GM12891 (cell line): ENCODE results near the gene ADGRV1.

Experiments
- DNase-seq: peaks from one replicate; pipeline ENCODE4 v3.0.0; 2011; ENCODE audit warnings: low spot score; ENCODE audit not compliant: insufficient read length
- FAIRE-seq: peaks from 2 replicates; lab custom pipeline; 2011; peaks lifted over from hg19 to GRCh38; lab: Jason Lieb, UNC
- PAX5 ChIP-seq: IDR thresholded peaks from 2 replicates; pipeline ENCODE4 v1.6.1; 2011; ENCODE audit warnings: low read length, moderate library complexity, mild to moderate bottlenecking; ENCODE audit not compliant: insufficient read depth, severe bottlenecking
- POLR2A ChIP-seq: IDR thresholded peaks from 2 replicates; pipeline ENCODE4 v1.6.1; 2011; ENCODE audit warnings: low read depth, low read length, control low read depth
- POLR2AphosphoS5 ChIP-seq: IDR thresholded peaks from 2 replicates; pipeline ENCODE4 v1.6.1; 2011; ENCODE audit warnings: low read depth, low read length, control low read depth
- POU2F2 ChIP-seq: IDR thresholded peaks from 2 replicates; pipeline ENCODE4 v1.6.1; 2011; ENCODE audit warnings: low read depth, mild to moderate bottlenecking, control low read depth, low read length, moderate library complexity
- SPI1 ChIP-seq: IDR thresholded peaks from 2 replicates; pipeline ENCODE4 v1.6.1; 2011; ENCODE audit warnings: low read depth, low read length, control low read depth
- TAF1 ChIP-seq: IDR thresholded peaks from 2 replicates; pipeline ENCODE4 v1.6.1; 2011; ENCODE audit warnings: low read depth, low read length, control low read depth

Gene ADGRV1

DNA sequence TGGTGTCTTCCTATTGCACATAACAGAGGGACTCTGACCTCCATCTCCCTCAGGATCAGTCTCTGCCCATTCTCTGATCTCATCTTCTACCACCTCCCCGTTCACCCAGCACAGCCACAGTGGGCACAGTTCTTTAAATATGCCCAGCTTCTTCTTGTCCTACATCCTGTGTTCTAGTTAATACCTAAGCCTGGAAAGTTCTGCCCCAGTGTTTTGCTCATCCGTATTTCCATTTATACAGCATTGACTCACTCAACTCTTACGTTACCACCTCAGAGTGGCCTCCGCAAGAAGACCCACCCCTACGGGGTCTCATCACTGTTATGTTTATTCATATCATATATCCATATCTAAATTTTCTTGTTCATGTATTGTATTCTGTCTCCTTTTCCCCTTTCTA, 315.5 kb downstream of the ADGRV1 start:
- TF ChIP-seq PAX5 (no peak), SPI1 (no peak), TAF1 (no peak), POLR2A (no peak), POLR2AphosphoS5 (no peak), POU2F2 (no peak)
- DNase-seq (no peak), FAIRE-seq (no peak)

DNA sequence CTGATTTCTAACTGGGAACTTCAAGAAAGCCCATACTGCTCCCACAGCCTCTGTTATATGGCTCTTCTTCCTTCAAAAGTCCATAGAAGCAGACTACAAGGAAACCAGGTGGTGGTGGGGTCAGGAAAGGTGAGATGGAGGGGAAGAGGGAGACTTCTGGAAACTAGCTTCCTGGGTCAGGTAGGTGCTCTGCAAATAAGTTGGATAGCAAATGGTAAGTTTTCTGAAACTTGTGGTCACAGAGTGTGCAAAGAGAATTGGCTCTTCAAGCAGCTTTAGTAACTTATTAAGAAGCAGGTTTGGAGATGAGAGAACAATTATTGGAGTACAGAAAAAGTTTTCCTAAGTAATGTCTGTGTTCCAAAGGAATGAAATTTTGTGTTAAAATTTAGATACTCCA, 316.9 kb downstream of the ADGRV1 start:
- DNase-seq (no peak), FAIRE-seq (no peak)
- TF ChIP-seq POU2F2 = no peak
- no peak for TF ChIP-seq PAX5
- TF ChIP-seq POLR2AphosphoS5 = no peak
- no peak for TF ChIP-seq SPI1
- no peak for TF ChIP-seq TAF1
- TF ChIP-seq POLR2A = no peak

GRCh38 chr5:90876366-90876765, 317.8 kb downstream of the ADGRV1 start:
- DNase-seq (no peak), FAIRE-seq (no peak)
- TF ChIP-seq TAF1 (no peak), POLR2AphosphoS5 (no peak), PAX5 (no peak), POU2F2 (no peak), SPI1 (no peak), POLR2A (no peak)

DNA sequence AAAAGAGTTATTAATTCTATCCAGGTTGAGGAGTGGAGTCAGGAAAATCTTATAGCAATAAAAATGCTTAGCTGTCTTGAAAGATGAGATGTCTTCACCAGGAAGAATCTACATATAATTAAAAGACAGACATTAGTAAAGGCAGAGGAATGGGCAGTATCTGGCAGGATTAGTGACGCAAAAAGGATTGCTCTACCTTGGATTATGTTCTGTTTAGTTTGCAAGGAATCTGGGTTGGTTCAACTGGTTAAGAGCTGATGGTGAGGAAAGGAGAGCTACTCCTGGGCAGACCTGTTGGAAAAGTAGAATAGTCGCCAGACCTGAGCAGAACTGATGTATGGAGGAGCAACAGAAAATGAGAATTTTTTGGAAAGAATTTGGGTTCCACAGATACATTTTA, 318.5 kb downstream of the ADGRV1 start:
- TF ChIP-seq POLR2AphosphoS5 = no peak
- TF ChIP-seq POLR2A = no peak
- TF ChIP-seq TAF1 = no peak
- no peak for TF ChIP-seq POU2F2
- TF ChIP-seq SPI1 = no peak
- TF ChIP-seq PAX5 = no peak
- no peak for FAIRE-seq
- no peak for DNase-seq

- DNase-seq = no peak
- TF ChIP-seq TAF1 = no peak
- no peak for TF ChIP-seq POU2F2
- no peak for TF ChIP-seq SPI1
- FAIRE-seq = no peak
Measured at GRCh38 chr5:90878081-90878480, 319.5 kb downstream of the ADGRV1 start.

GRCh38 chr5:90878549-90879196, 320.1 kb downstream of the ADGRV1 start:
- TF ChIP-seq PAX5 (no peak), POU2F2 (no peak), POLR2AphosphoS5 (no peak), SPI1 (no peak), TAF1 (no peak), POLR2A (no peak)
- DNase-seq (no peak), FAIRE-seq (no peak)

DNA sequence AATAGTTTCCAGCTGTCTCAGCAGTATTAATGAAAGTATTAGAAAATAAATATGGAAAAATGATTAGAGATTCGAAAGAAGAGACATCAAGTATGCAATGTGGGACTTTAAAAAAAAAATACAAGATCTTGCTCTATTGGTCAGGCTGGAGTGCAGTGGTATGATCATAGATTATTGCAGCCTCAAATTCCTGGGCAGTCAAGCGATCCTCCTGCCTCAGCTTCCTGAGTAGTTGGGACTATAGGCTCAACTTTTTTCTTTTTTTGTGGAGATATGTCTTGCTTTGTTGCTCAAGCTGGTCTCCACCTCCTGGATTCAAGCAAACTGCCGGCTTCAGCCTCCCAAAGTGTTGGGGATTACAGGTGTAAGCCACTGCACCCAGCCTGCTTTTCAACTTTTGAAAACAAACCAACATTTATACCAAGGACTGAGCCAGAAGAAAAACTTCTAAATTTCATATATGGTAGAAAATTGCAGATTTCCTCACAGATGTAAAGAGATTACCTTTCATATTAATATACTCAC, 323.1 kb downstream of the ADGRV1 start:
- TF ChIP-seq POLR2AphosphoS5 = no peak
- TF ChIP-seq SPI1 = no peak
- TF ChIP-seq TAF1 = no peak
- no peak for TF ChIP-seq PAX5
- no peak for TF ChIP-seq POLR2A
- TF ChIP-seq POU2F2 = no peak
- FAIRE-seq (no peak), DNase-seq (no peak)

DNA sequence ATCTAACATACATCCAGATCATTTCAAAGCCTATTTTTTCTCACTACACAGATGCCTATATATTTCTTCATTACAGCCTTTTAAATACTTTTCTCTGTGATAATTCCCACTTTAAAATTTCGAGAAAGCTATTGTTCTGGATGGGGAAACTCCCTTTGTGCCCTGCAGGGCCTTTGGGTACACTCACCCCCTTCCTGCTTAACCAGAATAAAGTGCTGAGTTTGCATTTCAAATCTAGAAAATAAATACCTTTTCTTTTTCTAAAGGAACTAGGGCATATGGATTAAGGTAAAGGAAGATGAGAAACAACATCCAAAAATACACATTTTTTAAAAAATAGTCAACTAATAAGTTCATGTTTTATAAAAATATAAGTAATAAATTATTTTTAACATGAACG, 323.9 kb downstream of the ADGRV1 start:
- no peak for DNase-seq
- no peak for TF ChIP-seq PAX5
- TF ChIP-seq SPI1 = no peak
- TF ChIP-seq POU2F2 = no peak
- no peak for TF ChIP-seq POLR2AphosphoS5
- no peak for TF ChIP-seq TAF1
- no peak for TF ChIP-seq POLR2A
- FAIRE-seq = no peak

- TF ChIP-seq TAF1 (no peak), POLR2A (no peak), POU2F2 (no peak), PAX5 (no peak), SPI1 (no peak), POLR2AphosphoS5 (no peak)
- FAIRE-seq (no peak), DNase-seq (no peak)
Measured at GRCh38 chr5:90885180-90885868, 326.7 kb downstream of the ADGRV1 start.

- DNase-seq (no peak), FAIRE-seq (no peak)
- TF ChIP-seq TAF1 = no peak
- TF ChIP-seq PAX5 = no peak
- no peak for TF ChIP-seq POLR2A
- no peak for TF ChIP-seq SPI1
- TF ChIP-seq POU2F2 = no peak
Measured at GRCh38 chr5:90886381-90886780, 327.8 kb downstream of the ADGRV1 start.
